Naive B cell (primary cell): ENCODE results near the gene ZFP14. TPM values are rescaled to one million over a fixed set of nuclear protein-coding genes. Genes with fewer than 3 reads are reported as not detected.
"Not testable (repeated sequence)": the region's sequence is repeated elsewhere in the genome, so short reads cannot be mapped to it uniquely, and the experiment has no call there.

Experiments used
- ATAC-seq, 2 donors: fragments of 150-1000 bp; cut with Tn5 transposase; 2 replicates each; pipeline ENCODE4 v1.10.0; 2021; ENCODE audit warnings: low read depth in 2 of 2, mild to moderate bottlenecking in 2 of 2, moderate library complexity in 2 of 2
- DNase-seq: peaks from one replicate; pipeline ENCODE4 v3.0.0; 2022
- H3K27ac Mint-ChIP-seq, 6 donors: one replicate each; pipeline ENCODE4 v1.8.0; 2020 to 2022; ENCODE audit warnings: mild to moderate bottlenecking in 6 of 6, mixed read lengths in 6 of 6, moderate library complexity in 5 of 6, inconsistent platforms in 2 of 6
- H3K27me3 Mint-ChIP-seq, 3 donors: one replicate each; pipeline ENCODE4 v1.8.0; 2021 to 2022; ENCODE audit warnings: mixed read lengths in 3 of 3, mild to moderate bottlenecking in 1 of 3
- H3K36me3 Mint-ChIP-seq, 2 donors: one replicate each; pipeline ENCODE4 v1.8.0; 2020 to 2022; ENCODE audit warnings: mixed read lengths in 2 of 2, inconsistent platforms in 1 of 2, mild to moderate bottlenecking in 1 of 2
- H3K4me1 Mint-ChIP-seq, 3 donors: one replicate each; pipeline ENCODE4 v1.8.0; 2020 to 2022; ENCODE audit warnings: mixed read lengths in 3 of 3, inconsistent platforms in 1 of 3, mild to moderate bottlenecking in 1 of 3, moderate library complexity in 1 of 3
- H3K4me3 Mint-ChIP-seq, 8 donors: one replicate each; pipeline ENCODE4 v1.8.0; 2020 to 2022; ENCODE audit warnings: mild to moderate bottlenecking in 8 of 8, mixed read lengths in 8 of 8, moderate library complexity in 8 of 8, inconsistent platforms in 2 of 8
- H3K9me3 Mint-ChIP-seq, 7 donors: one replicate each; pipeline ENCODE4 v1.8.0; 2020 to 2022; ENCODE audit warnings: mixed read lengths in 7 of 7, mild to moderate bottlenecking in 5 of 7, inconsistent platforms in 2 of 7, moderate library complexity in 1 of 7
- polyA plus RNA-seq, 6 donors: library from polyadenylated mRNA; unstranded; fragments of 300-500 nt; fragmentation: Illumina TruSeq; gene quantifications; one replicate each; pipeline ENCODE4 v1.2.3, GENCODE V29; 2021; ENCODE audit warnings: low read depth in 6 of 6

The ZFP14 gene
- polyA plus RNA-seq, 6 donors from 2014 or later: 2.9 to 11.6 (median 5.2) TPM

- DNase-seq (no peak), ATAC-seq (no peak)
- Mint-ChIP-seq H3K9me3 (peaks cover 16 to 79% (median 57%) of the 10 kb centered on the region in 7 donors), H3K27me3 (no peaks in the 10 kb centered on the region), H3K27ac (no peak overlapping the region), H3K4me1 (peaks cover 0 to 5% (median 0%) of the 10 kb centered on the region in 3 donors), H3K36me3 (peaks cover 33 to 46% of the 10 kb centered on the region in 2 donors), H3K4me3 (no peak overlapping the region)
These were observed 14.1 kb upstream of the ZFP14 start for GRCh38 chr19:36392916-36393673.

GRCh38 chr19:36379510-36379819, 464 bp upstream of the ZFP14 start:
- peaks cover 7 to 30% (median 22%) of the 10 kb centered on the region in 3 donors for H3K4me1 Mint-ChIP-seq
- DNase-seq: no peak
- peak overlapping the region; percentile 96 to 100 (median 98) for H3K4me3 Mint-ChIP-seq
- H3K36me3 Mint-ChIP-seq: no peaks in the 10 kb centered on the region
- no peaks in the 10 kb centered on the region for H3K27me3 Mint-ChIP-seq
- H3K27ac Mint-ChIP-seq: peak overlapping the region in 4 of 6 donors; percentile 67 to 98 (median 81)
- no peak for ATAC-seq
- H3K9me3 Mint-ChIP-seq: peaks cover 0 to 4% (median 0%) of the 10 kb centered on the region in 7 donors

- ATAC-seq (no peak), DNase-seq (no peak)
- Mint-ChIP-seq H3K27me3 (no peaks in the 10 kb centered on the region), H3K4me3 (peak overlapping the region; percentile 96 to 100 (median 98)), H3K9me3 (peaks cover 0 to 3% (median 0%) of the 10 kb centered on the region in 7 donors), H3K36me3 (peaks cover 2 to 3% of the 10 kb centered on the region in 2 donors), H3K4me1 (peaks cover 7 to 34% (median 22%) of the 10 kb centered on the region in 3 donors), H3K27ac (peak overlapping the region in 4 of 6 donors; percentile 94 to 98 (median 96))
These were observed 1.3 kb downstream of the ZFP14 start for GRCh38 chr19:36377541-36378178.

GRCh38 chr19:36373638-36374156, 5.3 kb downstream of the ZFP14 start:
- Mint-ChIP-seq H3K36me3 (peaks cover 15 to 20% of the 10 kb centered on the region in 2 donors), H3K9me3 (peaks cover 2 to 21% (median 7%) of the 10 kb centered on the region in 7 donors), H3K27me3 (no peaks in the 10 kb centered on the region), H3K27ac (peak overlapping the region in 1 of 6 donors; percentile 26), H3K4me1 (peaks cover 15 to 51% (median 25%) of the 10 kb centered on the region in 3 donors), H3K4me3 (no peak overlapping the region)
- ATAC-seq (no peak), DNase-seq (no peak)

GRCh38 chr19:36371886-36372285, 7.1 kb downstream of the ZFP14 start:
- no peak for ATAC-seq
- H3K36me3 Mint-ChIP-seq: peaks cover 20 to 21% of the 10 kb centered on the region in 2 donors
- H3K27me3 Mint-ChIP-seq: no peaks in the 10 kb centered on the region
- H3K9me3 Mint-ChIP-seq: peaks cover 2 to 21% (median 7%) of the 10 kb centered on the region in 7 donors
- DNase-seq: no peak
- H3K27ac Mint-ChIP-seq: peak overlapping the region in 1 of 6 donors; percentile 82
- H3K4me3 Mint-ChIP-seq: no peak overlapping the region
- peaks cover 8 to 34% (median 9%) of the 10 kb centered on the region in 3 donors for H3K4me1 Mint-ChIP-seq

GRCh38 chr19:36363845-36364244, 15.2 kb downstream of the ZFP14 start:
- Mint-ChIP-seq H3K4me3 (peak overlapping the region in 1 of 8 donors; percentile 24), H3K27ac (no peak overlapping the region), H3K9me3 (peaks cover 0 to 2% (median 0%) of the 10 kb centered on the region in 7 donors), H3K27me3 (no peaks in the 10 kb centered on the region), H3K36me3 (peaks cover 16 to 26% of the 10 kb centered on the region in 2 donors), H3K4me1 (peaks cover 0 to 5% (median 0%) of the 10 kb centered on the region in 3 donors)
- ATAC-seq: no peak
- no peak for DNase-seq

GRCh38 chr19:36340786-36341372, 38.1 kb downstream of the ZFP14 start:
- Mint-ChIP-seq H3K4me3 (no peak overlapping the region), H3K4me1 (no peaks in the 10 kb centered on the region), H3K36me3 (peaks cover 47 to 62% of the 10 kb centered on the region in 2 donors), H3K9me3 (peaks cover 7 to 87% (median 77%) of the 10 kb centered on the region in 7 donors), H3K27ac (no peak overlapping the region), H3K27me3 (no peaks in the 10 kb centered on the region)
- DNase-seq (no peak), ATAC-seq (no peak)

- ATAC-seq (peak; percentile 99), DNase-seq (peak; percentile 89)
- H3K4me3 Mint-ChIP-seq: peak overlapping the region; percentile 88 to 97 (median 93)
- no peaks in the 10 kb centered on the region for H3K27me3 Mint-ChIP-seq
- H3K27ac Mint-ChIP-seq: peak overlapping the region; percentile 44 to 91 (median 79)
- H3K36me3 Mint-ChIP-seq: peaks cover 28 to 43% of the 10 kb centered on the region in 2 donors
- peaks cover 0 to 38% (median 6%) of the 10 kb centered on the region in 7 donors for H3K9me3 Mint-ChIP-seq
- peaks cover 14 to 36% (median 25%) of the 10 kb centered on the region in 3 donors for H3K4me1 Mint-ChIP-seq
These were observed 47.4 kb downstream of the ZFP14 start for GRCh38 chr19:36331353-36332228.

GRCh38 chr19:36330216-36330615, 48.8 kb downstream of the ZFP14 start:
- Mint-ChIP-seq H3K9me3 (peaks cover 0 to 34% (median 3%) of the 10 kb centered on the region in 7 donors), H3K27me3 (no peaks in the 10 kb centered on the region), H3K36me3 (peaks cover 40 to 56% of the 10 kb centered on the region in 2 donors)

GRCh38 chr19:36329534-36329933, 49.5 kb downstream of the ZFP14 start:
- H3K27me3 Mint-ChIP-seq, DNase-seq, ATAC-seq: not testable (repeated sequence)
- peak overlapping the region; percentile 31 to 91 (median 72) for H3K4me3 Mint-ChIP-seq
- peak overlapping the region in 1 of 6 donors; percentile 33 for H3K27ac Mint-ChIP-seq
- H3K4me1 Mint-ChIP-seq: peaks cover 14 to 36% (median 25%) of the 10 kb centered on the region in 3 donors
- H3K36me3 Mint-ChIP-seq: peaks cover 46 to 61% of the 10 kb centered on the region in 2 donors
- H3K9me3 Mint-ChIP-seq: peaks cover 0 to 39% (median 5%) of the 10 kb centered on the region in 7 donors

More at GRCh38 chr19:36330216-36330615, 48.8 kb downstream of the ZFP14 start:
- ATAC-seq: no peak
- Mint-ChIP-seq H3K4me1 (peaks cover 14 to 36% (median 25%) of the 10 kb centered on the region in 3 donors), H3K27ac (peak overlapping the region in 1 of 6 donors; percentile 66), H3K4me3 (peak overlapping the region; percentile 60 to 97 (median 92))
- DNase-seq: no peak

- not testable (repeated sequence) for H3K4me3 Mint-ChIP-seq, DNase-seq, H3K27ac Mint-ChIP-seq, H3K27me3 Mint-ChIP-seq, ATAC-seq
- H3K9me3 Mint-ChIP-seq: peaks cover 0 to 30% (median 3%) of the 10 kb centered on the region in 7 donors
- peaks cover 7 to 29% (median 16%) of the 10 kb centered on the region in 3 donors for H3K4me1 Mint-ChIP-seq
- peaks cover 53 to 57% of the 10 kb centered on the region in 2 donors for H3K36me3 Mint-ChIP-seq
These were observed 52.4 kb downstream of the ZFP14 start for GRCh38 chr19:36326649-36327048.

GRCh38 chr19:36315164-36315563, 63.8 kb downstream of the ZFP14 start:
- H3K9me3 Mint-ChIP-seq, DNase-seq, H3K4me1 Mint-ChIP-seq, H3K27me3 Mint-ChIP-seq, H3K27ac Mint-ChIP-seq, ATAC-seq, H3K36me3 Mint-ChIP-seq, H3K4me3 Mint-ChIP-seq: not testable (repeated sequence)
